HCT116 (cell line): ENCODE results near the gene GPX2. TPM values are rescaled to one million over a fixed set of nuclear protein-coding genes. Genes with fewer than 3 reads are reported as not detected.

Source experiments
- ATAC-seq: fragments of 200-7000 bp; cut with Tn5 transposase; 2 replicates; pipeline ENCODE4 v1.9.1; 2020; ENCODE audit warnings: mild to moderate bottlenecking, moderate library complexity
- BruUV-seq: library from RNA; stranded (reverse); fragments of 400-500 nt; replicated peaks from 2 replicates; lab custom pipeline; 2021; lab: Mats Ljungman, UMichigan
- CTCF ChIA-PET: fragments of 300-600 bp; sonication (Branson Sonifier 250); formaldehyde crosslinking; loops from one replicate; lab custom pipeline; 2021; ENCODE audit warnings: antibody characterized with exemption; lab: Charles Lee
- POLR2A ChIA-PET: fragments of 300-600, 350-600 bp; sonication (Branson Sonifier 250); formaldehyde crosslinking; loops from one replicate; lab custom pipeline; 2021; ENCODE audit warnings: antibody characterized with exemption; lab: Charles Lee
- RAD21 ChIA-PET, 2 experiments: fragments of 300-600 bp; sonication (Branson Sonifier 250); formaldehyde crosslinking; loops; one replicate each; lab custom pipeline; 2023; ENCODE audit warnings: low total read pairs in 2 of 2; ENCODE audit not compliant: uncharacterized antibody in 2 of 2, unreplicated experiment in 2 of 2, low non-redundant PET in 1 of 2; lab: Charles Lee
- DNase-seq: peaks from one replicate; pipeline ENCODE4 v3.0.0-alpha.2; 2010; ENCODE audit warnings: low read depth, low spot score
- H2AFZ ChIP-seq: fragments of 200-600 bp; shearing (Covaris generic), sonication (generic); 2 replicates; pipeline ENCODE4 v1.6.1; 2017; ENCODE audit warnings: low read depth, mixed run types, mixed read lengths, antibody characterized with exemption, low read length; ENCODE audit not compliant: poor library complexity, severe bottlenecking
- H3K27ac ChIP-seq: 2 replicates; pipeline ENCODE4 v1.5.1; 2012; ENCODE audit warnings: low read depth, low read length
- H3K27me3 ChIP-seq: fragments of 200-600 bp; sonication (generic); 2 replicates; pipeline ENCODE4 v1.6.1; 2016; ENCODE audit warnings: mixed run types, low read length, mixed read lengths; ENCODE audit not compliant: insufficient read depth
- H3K36me3 ChIP-seq, 2 experiments: fragments of 200-500 bp in 1 of 2; fragments of 200-600 bp in 1 of 2; sonication (Bioruptor generic) in 1 of 2; sonication (generic) in 1 of 2; 2 replicates each; pipeline versions ENCODE4 v1.5.1 to v1.6.1; 2014 to 2016; ENCODE audit warnings: low read length in 2 of 2, inconsistent platforms in 1 of 2, mixed read lengths in 1 of 2, mixed run types in 1 of 2; ENCODE audit not compliant: insufficient read depth in 2 of 2, control insufficient read depth in 1 of 2
- H3K4me1 ChIP-seq, 2 experiments: fragments of 200-600 bp in 1 of 2; sonication (generic) in 1 of 2; 2 replicates each; pipeline versions ENCODE4 v1.5.1 to v1.6.1; 2012 to 2017; ENCODE audit warnings: low read length in 2 of 2, inconsistent platforms in 1 of 2, mild to moderate bottlenecking in 1 of 2, mixed read lengths in 1 of 2, mixed run types in 1 of 2, moderate library complexity in 1 of 2; ENCODE audit not compliant: insufficient read depth in 2 of 2, control insufficient read depth in 1 of 2
- H3K4me2 ChIP-seq: fragments of 200-600 bp; sonication (generic); 2 replicates; pipeline ENCODE4 v1.6.1; 2017; ENCODE audit warnings: mixed run types, low read length, mixed read lengths
- H3K4me3 ChIP-seq, 2 experiments: fragments of 200-600 bp in 1 of 2; sonication (generic) in 1 of 2; replicated peaks in 1 of 2; 2 replicates each; pipeline ENCODE4 v1.5.1; 2011 to 2016; ENCODE audit warnings: low read length in 2 of 2, control low read depth in 1 of 2, low read depth in 1 of 2, mild to moderate bottlenecking in 1 of 2, mixed read lengths in 1 of 2, mixed run types in 1 of 2
- H3K79me2 ChIP-seq: fragments of 200-600 bp; sonication (generic); 2 replicates; pipeline ENCODE4 v1.6.1; 2017; ENCODE audit warnings: mild to moderate bottlenecking, mixed run types, low read length, moderate library complexity, mixed read lengths; ENCODE audit not compliant: insufficient read depth
- H3K9ac ChIP-seq: fragments of 200-600 bp; sonication (generic); 2 replicates; pipeline ENCODE4 v1.6.1; 2016; ENCODE audit warnings: low read length, mixed read lengths
- H3K9me2 ChIP-seq: fragments of 200-600 bp; sonication (generic), shearing (Covaris generic); 2 replicates; pipeline ENCODE4 v1.6.1; 2017; ENCODE audit warnings: mixed run types, mild to moderate bottlenecking, moderate library complexity; ENCODE audit not compliant: insufficient read depth
- H3K9me3 ChIP-seq, 2 experiments: fragments of 200-500 bp in 1 of 2; fragments of 200-600 bp in 1 of 2; sonication (Bioruptor generic) in 1 of 2; sonication (generic) in 1 of 2; 2 replicates each; pipeline ENCODE4 v1.6.1; 2014 to 2017; ENCODE audit warnings: low read length in 2 of 2, mixed read lengths in 2 of 2, inconsistent platforms in 1 of 2, low read depth in 1 of 2, mild to moderate bottlenecking in 1 of 2, mixed run types in 1 of 2, moderate library complexity in 1 of 2; ENCODE audit not compliant: control insufficient read depth in 1 of 2, insufficient read depth in 1 of 2
- H4K20me1 ChIP-seq: fragments of 200-600 bp; sonication (generic), shearing (Covaris generic); 2 replicates; pipeline ENCODE4 v1.6.1; 2017; ENCODE audit warnings: mixed run types, mild to moderate bottlenecking, moderate library complexity; ENCODE audit not compliant: insufficient read depth
- ATF3 ChIP-seq: IDR thresholded peaks from 2 replicates; pipeline ENCODE4 v1.6.1; 2012
- CBX3 ChIP-seq: IDR thresholded peaks from 2 replicates; pipeline ENCODE4 v1.6.1; 2012; ENCODE audit warnings: low read depth
- CEBPB ChIP-seq: IDR thresholded peaks from 2 replicates; pipeline ENCODE4 v1.6.1; 2012; ENCODE audit warnings: low read depth
- EGR1 ChIP-seq: IDR thresholded peaks from 2 replicates; pipeline ENCODE4 v1.6.1; 2012; ENCODE audit warnings: low read depth
- ELF1 ChIP-seq: IDR thresholded peaks from 2 replicates; pipeline ENCODE4 v1.6.1; 2012; ENCODE audit warnings: low read depth, borderline replicate concordance
- EZH2 ChIP-seq: fragments of 200-600 bp; sonication (generic); IDR thresholded peaks from 2 replicates; pipeline ENCODE4 v1.6.1; 2017; ENCODE audit warnings: antibody characterized with exemption, mixed run types
- EZH2phosphoT487 ChIP-seq: fragments of 200-600 bp; IDR thresholded peaks from 2 replicates; pipeline ENCODE4 v1.6.1; 2018; ENCODE audit warnings: antibody characterized with exemption, borderline replicate concordance
- JUND ChIP-seq: IDR thresholded peaks from 2 replicates; pipeline ENCODE4 v1.6.1; 2012
- POLR2A ChIP-seq: IDR thresholded peaks from 2 replicates; pipeline ENCODE4 v1.7.0; 2011; ENCODE audit warnings: borderline replicate concordance; ENCODE audit not compliant: insufficient read depth, insufficient read length; ENCODE audit errors: extremely low read depth
- POLR2AphosphoS5 ChIP-seq: IDR thresholded peaks from 2 replicates; pipeline ENCODE4 v1.6.1; 2011; ENCODE audit warnings: mild to moderate bottlenecking, low read depth, low read length, moderate library complexity
- RAD21 ChIP-seq: IDR thresholded peaks from 2 replicates; pipeline ENCODE4 v1.6.1; 2012; ENCODE audit warnings: low read depth, mild to moderate bottlenecking
- REST ChIP-seq: IDR thresholded peaks from 2 replicates; pipeline ENCODE4 v1.6.1; 2012; ENCODE audit warnings: low read depth
- SIN3A ChIP-seq: IDR thresholded peaks from 2 replicates; pipeline ENCODE4 v1.6.1; 2012; ENCODE audit warnings: low read depth
- SP1 ChIP-seq: IDR thresholded peaks from 2 replicates; pipeline ENCODE4 v1.6.1; 2012; ENCODE audit warnings: low read depth
- SRF ChIP-seq: IDR thresholded peaks from 2 replicates; pipeline ENCODE4 v1.6.1; 2012; ENCODE audit warnings: low read depth
- TCF7L2 ChIP-seq: IDR thresholded peaks from 2 replicates; pipeline ENCODE4 v1.7.0; 2011; ENCODE audit warnings: borderline replicate concordance, inconsistent platforms; ENCODE audit not compliant: insufficient read depth, insufficient read length; ENCODE audit errors: extremely low read depth
- YY1 ChIP-seq: IDR thresholded peaks from 2 replicates; pipeline ENCODE4 v1.6.1; 2011; ENCODE audit warnings: low read length, low read depth, moderate library complexity, mild to moderate bottlenecking; ENCODE audit not compliant: insufficient replicate concordance; ENCODE audit errors: extremely low read depth
- ZFX ChIP-seq: fragments of 450-650 bp; IDR thresholded peaks from 2 replicates; pipeline ENCODE4 v1.6.1; 2017
- intact Hi-C: fragments of 100-400 bp; cut with micrococcal nuclease; formaldehyde crosslinking; loops from 2 replicates; pipeline ENCODE4 v1.10.0; 2022
- total RNA-seq: library from RNA; stranded (reverse); gene quantifications from one replicate; pipeline ENCODE4 v1.2.1, GENCODE V29; 2021; ENCODE audit not compliant: unreplicated experiment
- TF ChIP-seq, protein P1 (sequence below): IDR thresholded peaks from 2 replicates; pipeline ENCODE4 v1.6.1; 2011; ENCODE audit warnings: mild to moderate bottlenecking, low read length, moderate library complexity; ENCODE audit not compliant: insufficient replicate concordance; ENCODE audit errors: extremely low read depth

GPX2 gene
- total RNA-seq, 1 experiment from 2014 or later: 0.61 TPM

- TF ChIP-seq SRF (no peak), TCF7L2 (no peak), YY1 (no peak), POLR2AphosphoS5 (no peak), CBX3 (no peak), ZFX (no peak), EGR1 (no peak), ELF1 (no peak)
Measured at GRCh38 chr14:64971491-64971942, 29.0 kb upstream of the GPX2 start (continued).

- intact Hi-C loops: no loop called here
- Histone ChIP-seq H4K20me1 (no peaks in the 10 kb centered on the region), H2AFZ (no peak overlapping the region), H3K27me3 (no peaks in the 10 kb centered on the region), H3K4me1 (peaks cover 34 to 40% of the 10 kb centered on the region in 2 experiments), H3K36me3 (no peaks in the 10 kb centered on the region), H3K9ac (no peak overlapping the region), H3K4me2 (peak overlapping the region; percentile 85), H3K9me2 (no peaks in the 10 kb centered on the region), H3K27ac (no peak overlapping the region), H3K9me3 (no peaks in the 10 kb centered on the region), H3K4me3 (peak overlapping the region in 1 of 2 experiments; percentile 59; a peak in 1 of 4 replicates), H3K79me2 (no peaks in the 10 kb centered on the region)
- ChIA-PET POLR2A (no interaction called here), RAD21 (no interaction called here), CTCF (interaction anchor here (1.7 kb wide), 1 partner anchor 15 kb away, joined by 6 read pairs; the partner anchor contains the start of gene FNTB)
- TF ChIP-seq EZH2phosphoT487 (no peak), POLR2A (no peak), EZH2 (no peak), ATF3 (no peak), CEBPB (no peak), SIN3A (no peak), SP1 (no peak), RAD21 (no peak), POLR2AphosphoS5 (no peak), EGR1 (no peak), CBX3 (no peak), REST (no peak), TCF7L2 (no peak), SRF (no peak), YY1 (no peak), ZFX (no peak), JUND (no peak)
- TF ChIP-seq, protein P1, sequence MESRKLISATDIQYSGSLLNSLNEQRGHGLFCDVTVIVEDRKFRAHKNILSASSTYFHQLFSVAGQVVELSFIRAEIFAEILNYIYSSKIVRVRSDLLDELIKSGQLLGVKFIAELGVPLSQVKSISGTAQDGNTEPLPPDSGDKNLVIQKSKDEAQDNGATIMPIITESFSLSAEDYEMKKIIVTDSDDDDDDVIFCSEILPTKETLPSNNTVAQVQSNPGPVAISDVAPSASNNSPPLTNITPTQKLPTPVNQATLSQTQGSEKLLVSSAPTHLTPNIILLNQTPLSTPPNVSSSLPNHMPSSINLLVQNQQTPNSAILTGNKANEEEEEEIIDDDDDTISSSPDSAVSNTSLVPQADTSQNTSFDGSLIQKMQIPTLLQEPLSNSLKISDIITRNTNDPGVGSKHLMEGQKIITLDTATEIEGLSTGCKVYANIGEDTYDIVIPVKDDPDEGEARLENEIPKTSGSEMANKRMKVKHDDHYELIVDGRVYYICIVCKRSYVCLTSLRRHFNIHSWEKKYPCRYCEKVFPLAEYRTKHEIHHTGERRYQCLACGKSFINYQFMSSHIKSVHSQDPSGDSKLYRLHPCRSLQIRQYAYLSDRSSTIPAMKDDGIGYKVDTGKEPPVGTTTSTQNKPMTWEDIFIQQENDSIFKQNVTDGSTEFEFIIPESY: no peak
- no peak for ATAC-seq
- no peak for DNase-seq
- no TSS peak for BruUV-seq
Measured at GRCh38 chr14:64970776-64971477, 28.4 kb upstream of the GPX2 start.
